ENCODE data around the gene SURF1.
"Not testable (repeated sequence)": the region's sequence is repeated elsewhere in the genome, so short reads cannot be mapped to it uniquely, and the experiment has no call there.

The SURF1 gene

DNA sequence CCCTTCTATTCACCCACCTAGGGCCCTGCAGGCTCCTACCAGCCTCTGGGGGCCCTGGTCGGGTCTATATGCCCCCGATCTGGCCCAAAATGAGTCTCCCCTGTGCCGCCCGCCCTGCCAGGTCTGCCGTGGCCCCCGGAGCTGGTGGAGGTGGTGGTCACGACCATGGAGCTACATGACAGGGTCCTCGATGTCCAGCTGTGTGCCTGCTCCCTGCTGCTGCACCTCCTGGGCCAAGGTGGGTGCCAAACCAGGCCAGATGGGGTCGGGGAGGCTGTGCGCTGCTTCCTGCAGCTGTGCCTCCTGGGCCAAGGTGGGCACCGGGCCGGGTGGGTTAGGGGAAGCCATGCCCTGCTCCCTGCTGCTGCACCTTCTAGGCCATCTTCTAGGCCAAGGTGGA lies 44.0 kb upstream of the SURF1 start:
- no peak for TF ChIP-seq CTCF (IDR thresholded peaks at IDR 0.05)
- no peak for DNase-seq (ENCODE audit: low spot score)
- Histone ChIP-seq H3K27ac (no peak overlapping the region), H3K4me3 (no peak overlapping the region)

DNA sequence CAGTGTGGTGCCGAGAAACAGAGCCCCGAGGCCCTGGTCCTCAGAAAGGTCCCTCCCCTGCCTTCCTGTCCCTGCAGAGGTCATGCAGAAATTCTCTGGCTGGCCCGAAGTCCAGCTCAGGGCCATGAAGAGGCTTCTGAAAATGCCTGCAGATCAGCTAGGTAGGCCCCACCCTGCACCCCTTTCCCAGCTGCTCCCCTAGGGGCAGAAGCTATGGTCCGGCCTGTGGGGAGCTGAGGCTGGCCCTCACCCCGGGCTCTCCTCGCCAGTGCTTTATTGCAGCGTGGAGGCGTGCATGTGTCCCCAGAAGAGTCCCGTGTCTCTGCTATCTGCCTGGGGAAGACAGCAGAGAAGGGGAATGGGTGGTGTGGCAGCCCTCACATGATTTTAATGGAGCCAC lies 41.6 kb upstream of the SURF1 start:
- DNase-seq (ENCODE audit: low spot score) = no peak
- no peak for TF ChIP-seq CTCF (IDR thresholded peaks at IDR 0.05)
- H3K27ac ChIP-seq = no peak overlapping the region
- no peak overlapping the region for H3K4me3 ChIP-seq

GRCh38 chr9:133397370-133397769 lies 41.1 kb upstream of the SURF1 start:
- TF ChIP-seq CTCF (IDR thresholded peaks at IDR 0.05) = no peak
- Histone ChIP-seq H3K27ac (no peak overlapping the region), H3K4me3 (no peak overlapping the region)
- DNase-seq (ENCODE audit: low spot score) = no peak

- no peak for TF ChIP-seq CTCF (IDR thresholded peaks at IDR 0.05)
- Histone ChIP-seq H3K27ac (no peak overlapping the region), H3K4me3 (no peak overlapping the region)
- no peak for DNase-seq (ENCODE audit: low spot score)
These were observed 40.7 kb upstream of the SURF1 start for GRCh38 chr9:133396952-133397351.

- no peak for DNase-seq (ENCODE audit: low spot score)
- Histone ChIP-seq H3K27ac (no peak overlapping the region), H3K4me3 (no peak overlapping the region)
- no peak for TF ChIP-seq CTCF (IDR thresholded peaks at IDR 0.05)
These were observed 38.5 kb upstream of the SURF1 start for GRCh38 chr9:133394687-133395271.

DNA sequence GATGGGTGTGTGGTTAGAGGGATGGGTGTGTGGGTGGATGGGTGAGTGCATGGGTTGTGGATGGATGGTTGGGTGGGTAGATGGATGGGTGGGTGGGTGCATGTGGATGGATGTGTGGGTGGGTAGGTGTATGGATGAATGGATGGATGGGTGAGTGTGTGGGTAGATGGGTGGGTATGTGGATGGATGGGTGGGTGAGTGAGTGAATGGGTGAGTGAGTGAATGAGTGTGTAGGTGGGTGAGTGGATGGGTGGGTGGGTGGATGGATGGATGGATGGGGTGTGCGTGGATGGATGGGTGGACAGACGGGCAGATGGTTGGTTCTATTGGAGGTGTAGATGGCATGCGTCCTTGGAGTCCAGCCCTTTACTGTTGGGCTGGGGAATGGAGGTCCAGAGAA lies 37.1 kb upstream of the SURF1 start:
- no peak for TF ChIP-seq CTCF (IDR thresholded peaks at IDR 0.05)
- H3K27ac ChIP-seq = no peak overlapping the region
- H3K4me3 ChIP-seq = no peak overlapping the region
- DNase-seq (ENCODE audit: low spot score) = no peak

DNA sequence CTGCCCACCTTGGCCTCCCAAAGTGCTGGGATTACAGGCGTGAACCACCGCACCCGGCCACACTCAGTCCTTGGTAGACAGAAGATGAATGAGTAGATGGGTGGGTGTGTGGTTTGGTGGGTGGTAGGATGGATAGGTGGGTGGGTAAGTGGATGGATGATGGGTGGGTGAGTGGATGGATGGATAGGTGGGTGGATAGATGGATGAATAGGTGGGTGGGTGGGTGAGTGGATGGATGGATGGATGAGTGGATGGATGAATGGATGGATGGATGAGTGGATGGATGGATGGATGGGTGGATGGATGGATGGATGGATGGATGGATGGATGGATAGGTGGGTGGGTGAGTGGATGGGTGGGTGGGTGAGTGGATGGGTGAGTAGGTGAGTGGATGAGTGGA lies 36.0 kb upstream of the SURF1 start:
- H3K27ac ChIP-seq; H3K4me3 ChIP-seq; DNase-seq (ENCODE audit: low spot score): not testable (repeated sequence)

DNA sequence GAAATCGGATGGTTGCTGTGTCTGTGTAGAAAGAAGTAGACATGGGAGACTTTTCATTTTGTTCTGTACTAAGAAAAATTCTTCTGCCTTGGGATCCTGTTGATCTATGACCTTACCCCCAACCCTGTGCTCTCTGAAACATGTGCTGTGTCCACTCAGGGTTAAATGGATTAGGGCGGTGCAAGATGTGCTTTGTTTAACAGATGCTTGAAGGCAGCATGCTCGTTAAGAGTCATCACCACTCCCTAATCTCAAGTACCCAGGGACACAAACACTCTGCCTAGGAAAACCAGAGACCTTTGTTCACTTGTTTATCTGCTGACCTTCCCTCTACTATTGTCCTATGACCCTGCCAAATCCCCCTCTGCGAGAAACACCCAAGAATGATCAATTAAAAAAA lies 35.2 kb upstream of the SURF1 start:
- H3K4me3 ChIP-seq; H3K27ac ChIP-seq; DNase-seq (ENCODE audit: low spot score): not testable (repeated sequence)

Measured in coronary artery (tissue), 2 donors.